Colonic mucosa (tissue), 4 donors: ENCODE results near the gene TRA2A. TPM values are rescaled to one million over a fixed set of nuclear protein-coding genes. Genes with fewer than 3 reads are reported as not detected.

Experiments
- DNase-seq: peaks from one replicate; pipeline ENCODE4 v3.0.0-alpha.2; 2020
- H3K27ac ChIP-seq: fragments of 200-600 bp; one replicate; pipeline ENCODE4 v1.8.0; 2021
- H3K27me3 ChIP-seq: fragments of 200-600 bp; one replicate; pipeline ENCODE4 v1.8.0; 2021
- H3K36me3 ChIP-seq: fragments of 200-600 bp; one replicate; pipeline ENCODE4 v1.8.0; 2021
- H3K4me1 ChIP-seq: fragments of 200-600 bp; one replicate; pipeline ENCODE4 v1.8.0; 2021; ENCODE audit warnings: mild to moderate bottlenecking
- H3K4me3 ChIP-seq: fragments of 200-600 bp; one replicate; pipeline ENCODE4 v1.8.0; 2021
- H3K9ac ChIP-seq, 2 donors: one replicate each; pipeline ENCODE4 v1.7.0; 2013; ENCODE audit warnings: control low read depth in 2 of 2, low read depth in 2 of 2, low read length in 2 of 2
- H3K9me3 ChIP-seq: fragments of 200-600 bp; one replicate; pipeline ENCODE4 v1.8.0; 2021
- intact Hi-C: fragments of 100-400 bp; cut with DNase I; formaldehyde crosslinking; loops from one replicate; pipeline ENCODE4 v1.14.1; 2022
- total RNA-seq, 2 donors: library from RNA; stranded (reverse); fragmentation: NEBNext Ultra II Directional in 1 of 2; extraction: Animal tissue kit (Norgen Biotek cat#: 25700) in 1 of 2; gene quantifications; one replicate each; pipeline ENCODE4 v1.2.1, GENCODE V29; 2021
- TF ChIP-seq, protein P1 (sequence below): fragments of 200-600 bp; IDR thresholded peaks from one replicate; pipeline ENCODE4 v1.8.0; 2022; ENCODE audit warnings: antibody characterized with exemption, mild to moderate bottlenecking
- donor health status: healthy.
- donor health status: DM: no; HTN: no; CAD: no.
- donor health status: DM: no; HTN: no; CAD: no.

The TRA2A gene
- total RNA-seq, 2 donors from 2014 or later: 73.2 to 83.3 TPM

DNA sequence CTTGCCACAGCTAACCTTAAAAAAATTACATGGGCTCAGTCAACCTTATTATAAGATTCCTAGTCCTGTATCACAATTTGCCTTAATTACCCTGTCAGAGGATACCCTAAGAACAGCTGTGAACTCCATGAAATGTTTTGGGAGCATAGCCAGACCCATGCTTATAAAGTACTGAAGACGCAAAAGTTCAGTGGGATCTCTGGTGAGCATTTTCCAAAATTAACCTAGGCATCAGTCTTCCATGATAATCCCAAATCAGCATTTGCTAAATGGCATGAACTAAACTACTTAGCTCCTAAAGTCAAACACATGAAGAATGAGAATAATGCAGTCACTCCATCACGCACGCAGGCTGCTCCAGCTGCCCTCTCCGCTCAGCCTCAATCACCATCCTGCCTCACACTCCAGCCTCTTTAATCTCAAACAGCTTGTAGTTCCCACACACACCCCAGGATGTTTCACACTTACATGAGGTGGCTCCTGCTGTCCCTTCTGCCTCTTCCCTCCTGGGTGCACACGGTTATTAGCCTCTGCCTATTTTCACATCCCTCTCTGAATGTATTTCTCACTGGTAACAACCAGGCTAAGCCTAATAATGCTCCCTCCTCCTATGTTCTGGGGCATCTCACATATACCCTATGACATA, 76.8 kb downstream of the TRA2A start:
- no peaks in the 10 kb centered on the region for H3K4me1 ChIP-seq
- no peaks in the 10 kb centered on the region for H3K9me3 ChIP-seq
- H3K36me3 ChIP-seq: no peaks in the 10 kb centered on the region
- no peak overlapping the region for H3K4me3 ChIP-seq
- H3K9ac ChIP-seq: no peak overlapping the region
- TF ChIP-seq, protein P1, sequence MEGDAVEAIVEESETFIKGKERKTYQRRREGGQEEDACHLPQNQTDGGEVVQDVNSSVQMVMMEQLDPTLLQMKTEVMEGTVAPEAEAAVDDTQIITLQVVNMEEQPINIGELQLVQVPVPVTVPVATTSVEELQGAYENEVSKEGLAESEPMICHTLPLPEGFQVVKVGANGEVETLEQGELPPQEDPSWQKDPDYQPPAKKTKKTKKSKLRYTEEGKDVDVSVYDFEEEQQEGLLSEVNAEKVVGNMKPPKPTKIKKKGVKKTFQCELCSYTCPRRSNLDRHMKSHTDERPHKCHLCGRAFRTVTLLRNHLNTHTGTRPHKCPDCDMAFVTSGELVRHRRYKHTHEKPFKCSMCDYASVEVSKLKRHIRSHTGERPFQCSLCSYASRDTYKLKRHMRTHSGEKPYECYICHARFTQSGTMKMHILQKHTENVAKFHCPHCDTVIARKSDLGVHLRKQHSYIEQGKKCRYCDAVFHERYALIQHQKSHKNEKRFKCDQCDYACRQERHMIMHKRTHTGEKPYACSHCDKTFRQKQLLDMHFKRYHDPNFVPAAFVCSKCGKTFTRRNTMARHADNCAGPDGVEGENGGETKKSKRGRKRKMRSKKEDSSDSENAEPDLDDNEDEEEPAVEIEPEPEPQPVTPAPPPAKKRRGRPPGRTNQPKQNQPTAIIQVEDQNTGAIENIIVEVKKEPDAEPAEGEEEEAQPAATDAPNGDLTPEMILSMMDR: no peak
- no peak overlapping the region for H3K27ac ChIP-seq
- no peaks in the 10 kb centered on the region for H3K27me3 ChIP-seq
- DNase-seq: no peak
- intact Hi-C loops: no loop called here

Other genes starting within 250 kb of the TRA2A start
- gene MALSU1, start 232.6 kb downstream of the TRA2A start, total RNA-seq: 10 to 100 TPM; 37.5 to 54.3 TPM
- 1 to 10 TPM in 1 of 2 donors, under 1 TPM in 1; 0.24 to 1.2 TPM for gene IGF2BP3, start 61.5 kb downstream of the TRA2A start, total RNA-seq
- gene CCDC126, start 65.4 kb upstream of the TRA2A start, total RNA-seq: 10 to 100 TPM in 1 of 2 donors, 1 to 10 TPM in 1; 7.6 to 10.6 TPM
- gene FAM221A, start 148.2 kb upstream of the TRA2A start, total RNA-seq: 10 to 100 TPM; 11.1 to 18.5 TPM
- under 1 TPM; 0.77 to 0.96 TPM for gene STK31, start 178.2 kb upstream of the TRA2A start, total RNA-seq